ENCODE results near the gene SQOR.

SQOR gene

DNA sequence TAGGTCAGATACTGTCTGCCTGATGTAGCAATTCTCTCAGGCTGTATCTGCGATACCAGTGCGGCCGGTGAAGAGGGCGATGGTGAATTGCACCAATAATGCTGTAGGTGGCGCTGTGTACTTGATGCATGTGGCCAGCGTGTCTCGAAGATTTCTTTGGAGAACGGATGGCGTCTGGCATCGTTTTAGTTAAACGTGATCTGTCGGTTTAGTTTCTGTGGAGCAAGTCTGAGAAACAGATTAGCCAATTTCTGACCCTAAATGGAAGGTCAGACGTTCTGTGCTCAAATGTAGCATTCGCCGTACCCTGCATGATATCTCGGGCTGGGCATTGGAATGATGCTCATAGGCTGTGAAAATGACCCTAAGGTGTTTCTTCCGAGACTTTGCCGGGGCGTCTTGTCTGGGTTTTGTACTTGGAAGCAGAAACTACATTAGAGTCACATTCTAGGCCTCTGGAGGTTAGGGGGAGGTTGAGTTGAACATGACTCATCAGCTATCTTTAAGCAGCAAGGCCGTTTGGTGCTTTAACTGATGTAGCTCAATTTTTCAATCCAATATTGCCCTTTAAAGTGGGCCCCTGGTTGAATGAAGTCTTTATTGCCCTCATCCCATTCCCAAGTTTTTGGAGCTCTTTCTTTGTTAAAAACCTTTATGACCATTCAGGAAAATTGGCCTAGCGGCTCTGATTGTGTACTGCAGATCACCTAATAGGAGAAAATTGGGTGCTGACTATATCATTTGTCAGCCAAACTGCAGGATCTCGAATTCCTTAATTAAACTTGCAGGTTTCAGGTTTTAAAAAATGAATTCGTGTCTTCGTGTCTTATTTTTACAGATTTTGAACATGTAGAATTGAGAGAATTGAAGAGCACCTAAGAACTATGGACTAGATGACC, 80.0 kb downstream of the SQOR start:
- peak; percentile 31 to 48 for DNase-seq

DNA sequence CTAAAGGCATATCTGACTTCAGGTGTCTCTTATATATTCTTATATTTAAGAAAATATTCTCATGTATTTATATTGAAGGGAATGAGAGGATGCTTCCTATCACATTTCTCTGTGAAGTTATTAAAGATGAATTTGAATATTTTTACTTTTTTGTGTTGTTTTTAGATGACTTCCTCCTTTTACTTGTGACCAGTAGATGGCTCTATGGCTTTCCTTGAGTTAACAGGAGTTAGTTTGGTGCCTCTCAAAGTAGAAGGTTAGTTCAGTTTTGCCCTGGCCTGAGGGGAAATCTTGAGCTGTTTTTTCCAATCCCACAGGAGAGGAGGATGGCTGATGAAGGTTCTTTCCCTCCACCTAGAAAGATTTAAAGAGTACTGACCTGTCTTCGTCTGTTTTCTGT, 80.7 kb downstream of the SQOR start:
- peak in 1 of 2 experiments; percentile 6 for DNase-seq

- DNase-seq, result no peak
These were observed 84.7 kb downstream of the SQOR start for GRCh38 chr15:45719490-45719889.

GRCh38 chr15:45720183-45720582, 85.4 kb downstream of the SQOR start:
- DNase-seq, result no peak

GRCh38 chr15:45728641-45729040, 93.8 kb downstream of the SQOR start:
- no peak for DNase-seq

- DNase-seq, result no peak
These were observed 94.3 kb downstream of the SQOR start for GRCh38 chr15:45729141-45729540.

- DNase-seq, result no peak
These were observed 96.5 kb downstream of the SQOR start for GRCh38 chr15:45731343-45731742.

DNA sequence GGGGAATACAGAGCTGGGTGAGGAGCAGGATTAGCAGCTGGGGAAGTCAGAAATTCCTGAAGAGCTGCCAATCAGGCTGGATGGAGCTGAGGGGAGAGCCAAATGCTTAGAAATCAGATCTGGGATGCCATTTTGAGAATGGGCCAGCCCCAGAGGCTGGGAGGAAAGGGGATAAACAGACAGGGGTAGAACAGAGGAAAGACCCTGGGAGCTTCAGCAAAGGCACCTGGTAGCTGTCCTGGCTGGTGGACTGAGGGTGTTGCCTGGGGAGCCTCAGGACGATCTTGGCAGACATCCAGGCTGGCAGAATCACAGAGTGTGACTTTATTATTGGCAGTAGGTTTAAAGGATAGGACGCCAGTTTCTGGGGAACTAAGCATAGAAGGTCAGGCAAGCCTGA, 97.8 kb downstream of the SQOR start:
- DNase-seq, result peak in 1 of 2 experiments; percentile 3

GRCh38 chr15:45734260-45734711, 99.5 kb downstream of the SQOR start:
- no peak for DNase-seq

All from SHP77 (cell line).